HL-60/S4 treated with retinoic acid at 250 ng/mL for 4 days and 3 days (cell line): Measurements from ENCODE around the gene COL16A1.

Source experiments
- in situ Hi-C: fragments of 300-500 bp; cut with MboI; formaldehyde crosslinking; loops from 2 replicates; pipeline ENCODE4 v1.7.0; 2022; ENCODE audit warnings: low sequenced_read_pairs

Gene COL16A1

DNA sequence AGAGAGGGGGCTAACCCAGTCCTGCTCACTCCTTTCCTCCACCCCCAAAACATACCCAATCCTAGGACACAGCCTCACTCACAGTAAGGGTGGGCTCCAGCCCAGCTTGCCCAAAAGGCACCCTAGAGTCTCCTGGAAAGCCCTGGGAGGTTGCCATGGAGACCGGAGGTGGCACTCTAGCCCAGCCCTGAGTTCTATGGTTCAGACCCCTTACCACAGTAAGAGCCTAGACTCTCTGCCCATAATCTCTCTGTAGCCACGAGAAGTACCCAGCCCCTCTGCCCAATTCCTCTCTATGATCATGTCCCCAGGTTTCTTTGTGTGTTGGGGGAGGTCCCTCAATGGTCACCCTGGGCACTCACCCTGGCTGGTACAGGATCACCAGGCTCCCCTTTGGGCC lies 14.4 kb downstream of the COL16A1 start:
- in situ Hi-C loops, result no loop called here

DNA sequence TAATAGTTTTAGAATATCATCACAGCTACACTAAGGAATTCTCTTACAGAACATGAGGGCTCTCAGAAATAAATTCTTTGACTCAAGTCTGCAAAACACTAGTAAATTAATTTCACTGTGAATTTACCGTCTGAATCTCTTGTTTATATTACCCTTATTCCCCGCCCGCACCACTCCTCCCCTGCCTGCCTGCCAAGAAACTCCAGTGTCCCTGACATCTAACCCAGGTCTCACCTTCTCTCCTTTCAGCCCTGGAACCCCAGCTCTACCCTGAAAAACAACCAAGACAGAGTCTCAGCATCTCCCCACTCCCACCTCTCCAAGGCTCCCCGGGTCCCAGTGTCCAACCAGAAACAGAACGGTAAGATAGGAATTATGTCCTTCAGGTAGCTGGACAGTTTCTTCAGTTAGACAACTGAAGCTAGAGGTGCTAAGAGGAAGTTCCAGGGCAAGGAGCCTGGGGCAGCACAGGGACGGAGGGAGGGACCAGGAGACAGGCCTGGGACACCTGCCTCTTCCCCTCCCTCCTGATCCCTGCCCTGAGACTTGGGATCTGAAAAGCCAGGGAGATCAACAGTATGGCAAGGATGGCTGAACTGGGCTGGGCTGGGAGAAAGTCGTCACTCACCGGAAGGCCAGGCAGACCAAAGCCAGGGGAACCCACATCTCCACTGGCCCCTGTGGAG lies 15.4 kb downstream of the COL16A1 start:
- in situ Hi-C loops, result no loop called here

DNA sequence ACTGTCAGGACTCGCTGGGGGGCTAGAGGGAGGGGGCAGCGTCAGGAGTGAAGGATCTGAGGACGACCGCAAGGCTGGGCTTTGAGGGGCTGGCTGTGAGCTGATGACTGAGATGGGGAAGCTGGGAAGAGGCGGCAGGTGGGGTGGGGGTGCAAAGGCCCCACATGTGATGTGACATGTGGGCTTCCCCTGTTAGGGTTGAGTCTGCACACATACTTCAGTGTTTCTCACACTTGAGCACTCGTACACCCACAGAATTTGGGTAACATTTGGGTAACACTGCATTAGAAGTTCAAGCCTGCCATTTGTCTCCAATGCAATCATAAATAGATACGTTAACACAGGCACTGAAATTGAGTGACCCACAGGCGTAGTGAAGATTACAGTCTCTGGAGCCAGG lies 16.2 kb downstream of the COL16A1 start:
- in situ Hi-C loops, result no loop called here

DNA sequence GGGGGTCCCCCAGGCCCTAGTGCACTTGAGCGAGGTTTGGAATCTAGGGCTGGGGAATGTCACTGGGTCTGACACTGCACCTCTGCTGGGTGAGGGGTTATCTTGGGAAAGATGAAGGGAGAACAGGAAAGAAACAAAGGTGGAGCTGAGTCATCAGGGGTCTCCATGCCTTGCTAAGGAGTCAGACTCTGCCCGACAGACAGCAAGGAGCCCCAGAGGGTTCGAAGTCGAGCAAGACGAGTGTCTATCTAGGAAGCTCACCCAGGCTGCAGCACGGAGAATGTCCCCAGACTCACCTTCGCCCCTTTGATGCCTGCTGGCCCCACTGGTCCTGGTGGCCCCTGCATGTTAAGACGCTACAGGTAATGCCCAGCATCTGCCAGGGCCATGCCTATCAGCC lies 18.0 kb downstream of the COL16A1 start:
- in situ Hi-C loops, result no loop called here

DNA sequence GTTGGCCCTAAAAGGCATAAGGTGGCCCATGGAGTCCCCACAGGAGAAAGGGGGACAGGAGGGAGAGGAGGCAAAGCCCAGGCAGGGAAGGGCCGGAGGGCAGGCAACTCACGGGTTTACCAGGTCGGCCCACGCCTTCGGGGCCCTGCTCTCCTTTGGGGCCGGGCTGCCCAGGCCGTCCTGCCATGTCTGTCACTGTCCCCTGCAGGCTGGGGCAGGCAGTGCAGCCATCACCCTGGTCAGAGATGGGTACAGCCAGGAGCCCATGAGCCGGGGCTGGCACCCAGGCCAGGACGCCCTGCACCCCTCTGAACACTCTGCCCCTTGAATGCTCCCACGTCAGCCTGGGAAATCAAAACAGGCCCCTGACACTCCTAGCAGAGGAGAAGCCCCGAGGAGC lies 19.8 kb downstream of the COL16A1 start:
- in situ Hi-C loops, result no loop called here

DNA sequence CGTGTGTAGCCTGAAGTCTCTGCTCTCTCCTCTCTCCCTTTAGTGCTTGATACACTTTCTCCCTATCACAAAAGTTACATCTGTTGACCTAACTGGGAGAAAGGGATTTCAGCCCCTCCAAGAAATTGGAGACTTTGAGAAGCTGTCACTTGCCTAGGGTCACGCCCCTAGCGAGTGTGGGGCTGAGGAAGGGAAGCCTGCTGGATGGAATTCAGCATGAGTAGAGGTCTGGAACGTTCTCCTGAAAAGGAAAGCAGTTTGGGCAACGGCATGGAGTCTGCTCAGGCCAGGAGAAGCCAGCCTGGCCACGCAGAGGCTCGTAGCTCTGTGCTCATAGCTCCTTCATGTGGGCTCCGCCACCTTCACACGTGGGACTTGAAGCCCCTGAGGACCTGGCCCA lies 22.4 kb downstream of the COL16A1 start:
- in situ Hi-C loops, result no loop called here

DNA sequence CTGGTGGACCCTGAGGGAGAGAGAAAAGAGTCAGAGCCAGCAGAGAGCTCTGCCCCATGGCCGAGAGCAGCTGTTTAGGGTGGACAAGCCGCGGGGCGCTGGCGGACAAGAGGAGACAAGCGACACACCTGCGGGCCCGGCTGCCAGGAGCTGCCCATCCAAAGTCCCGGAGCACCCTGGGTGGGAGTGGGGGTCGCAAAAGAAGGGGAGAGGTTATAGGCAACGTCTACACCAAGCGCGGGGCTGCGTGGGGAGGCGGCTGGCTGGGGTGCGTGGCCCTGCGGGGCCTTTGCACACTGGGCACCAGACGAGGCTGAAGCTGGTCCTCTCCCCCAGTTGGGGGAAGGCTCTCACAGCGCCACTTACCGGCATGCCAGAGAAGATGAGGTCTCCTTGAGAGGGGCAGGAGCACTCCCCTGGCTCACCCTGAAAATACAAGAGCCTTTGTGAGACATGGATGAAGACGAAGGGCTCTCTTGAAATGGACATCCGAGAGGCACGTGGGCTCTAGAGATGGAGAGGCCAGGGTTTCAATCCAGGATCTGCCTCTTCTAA lies 24.1 kb downstream of the COL16A1 start:
- in situ Hi-C loops, result no loop called here

DNA sequence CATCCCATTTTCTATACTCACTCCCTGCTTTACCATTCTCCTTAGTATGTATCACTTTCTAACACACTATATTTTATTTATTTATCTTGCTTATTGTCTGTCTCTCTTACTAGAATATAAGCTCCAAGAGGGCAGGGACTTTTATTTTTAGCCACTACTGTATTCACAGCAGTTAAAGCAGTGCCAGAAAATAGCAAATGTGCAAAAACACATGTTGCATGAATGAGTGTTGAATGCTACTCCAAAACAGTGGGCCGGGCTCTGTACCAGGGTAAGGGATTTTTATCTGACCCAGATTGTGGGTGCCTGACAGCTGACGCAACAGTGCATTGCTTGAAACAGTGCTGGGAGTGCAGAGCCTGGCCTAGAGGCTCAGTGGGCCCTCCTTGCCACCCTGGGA lies 24.7 kb downstream of the COL16A1 start:
- in situ Hi-C loops, result no loop called here

DNA sequence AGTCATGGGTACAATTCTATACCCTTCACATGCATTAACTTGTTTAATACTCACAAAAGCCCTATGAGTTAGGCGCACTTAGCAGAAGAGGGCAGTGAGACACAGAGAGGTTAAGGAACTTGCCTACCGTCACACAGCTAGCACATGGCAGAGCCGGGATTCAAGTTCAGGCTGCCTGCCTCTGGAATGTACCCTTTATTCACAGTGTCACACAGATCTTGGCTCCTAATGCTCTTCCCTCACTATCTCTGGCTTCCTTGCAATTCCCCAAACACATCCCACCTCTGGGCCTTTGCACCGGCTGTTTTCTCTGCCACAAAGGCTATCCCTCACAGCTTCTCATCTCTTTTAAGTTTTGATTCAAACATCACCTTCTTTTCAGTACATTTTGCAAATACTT lies 25.1 kb downstream of the COL16A1 start:
- in situ Hi-C loops, result no loop called here

DNA sequence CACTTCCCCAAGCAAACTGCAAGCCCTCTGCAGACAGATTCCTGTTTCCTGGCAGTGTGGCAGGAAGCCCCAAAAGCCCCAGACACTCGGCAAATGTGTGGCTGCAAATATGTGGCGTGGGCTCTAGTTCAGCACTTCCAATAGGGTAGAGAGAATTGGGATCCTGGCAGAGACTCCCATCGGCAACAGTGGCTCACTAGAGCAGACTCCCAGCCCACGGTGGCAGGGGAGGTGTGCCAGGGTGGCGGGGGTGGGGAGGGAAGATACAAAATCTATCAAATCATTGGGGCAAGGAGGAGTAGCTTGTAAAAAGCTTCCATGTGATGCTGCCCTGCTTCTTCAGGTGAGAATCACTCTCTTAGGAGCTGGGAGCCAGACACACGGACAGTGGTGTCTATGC lies 25.9 kb downstream of the COL16A1 start:
- in situ Hi-C loops, result no loop called here

DNA sequence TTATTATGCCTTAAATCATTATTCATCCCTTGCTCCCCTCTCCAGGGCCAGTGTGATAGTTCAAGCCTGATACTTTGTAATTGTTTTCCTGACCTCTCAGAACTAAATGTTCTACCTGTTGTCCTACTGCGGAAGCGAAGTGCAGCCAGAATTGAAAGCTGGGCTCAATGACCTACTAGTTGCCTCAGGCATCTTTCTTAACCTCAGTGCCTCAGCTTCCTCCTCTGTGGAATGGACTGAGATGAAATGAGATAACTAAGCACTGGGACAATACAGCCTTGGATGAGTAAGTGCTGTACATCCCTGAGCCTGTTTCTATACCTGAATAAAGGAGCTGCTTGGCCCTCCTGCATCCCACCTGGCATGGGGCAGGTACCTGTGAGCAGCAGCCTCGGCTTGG lies 26.4 kb downstream of the COL16A1 start:
- in situ Hi-C loops, result no loop called here

DNA sequence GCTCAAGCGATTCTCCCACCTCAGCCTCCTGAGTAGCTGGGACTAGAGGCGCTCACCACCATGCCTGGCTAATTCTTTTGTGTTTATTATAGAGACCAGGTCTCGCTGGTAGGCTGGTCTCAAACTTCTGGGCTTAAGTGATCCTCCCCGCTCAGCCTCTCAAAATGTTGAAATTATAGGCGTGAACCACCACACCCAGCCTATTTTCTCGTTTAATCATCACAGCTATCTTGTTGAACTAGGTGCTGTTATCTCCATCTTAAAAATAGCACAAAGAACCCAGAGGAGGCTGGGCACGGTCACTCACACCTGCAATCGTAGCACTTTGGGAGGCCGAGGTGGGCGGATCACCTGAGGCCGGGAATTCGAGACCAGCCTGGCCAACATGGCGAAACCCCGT lies 28.1 kb downstream of the COL16A1 start:
- in situ Hi-C loops, result no loop called here

DNA sequence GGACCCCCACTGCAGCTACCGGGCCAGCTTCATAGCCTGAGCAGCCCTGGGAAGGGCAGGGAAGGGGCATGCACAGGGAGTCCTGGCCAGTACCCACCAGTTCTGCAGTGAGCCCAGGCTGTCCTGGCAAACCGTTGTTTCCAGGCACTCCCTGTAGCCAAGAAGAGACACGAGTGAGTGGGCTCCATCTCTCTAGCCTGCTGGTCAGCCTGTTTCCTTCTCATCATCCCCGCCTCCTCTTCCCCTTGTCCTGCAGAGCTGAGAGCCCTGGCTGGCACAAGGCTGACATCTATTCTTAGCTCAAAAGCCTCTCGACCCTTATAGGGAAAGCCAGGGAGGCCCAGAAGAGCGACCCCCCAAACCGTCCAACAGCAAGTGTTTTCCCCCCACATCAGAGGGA lies 28.7 kb downstream of the COL16A1 start:
- in situ Hi-C loops, result no loop called here

DNA sequence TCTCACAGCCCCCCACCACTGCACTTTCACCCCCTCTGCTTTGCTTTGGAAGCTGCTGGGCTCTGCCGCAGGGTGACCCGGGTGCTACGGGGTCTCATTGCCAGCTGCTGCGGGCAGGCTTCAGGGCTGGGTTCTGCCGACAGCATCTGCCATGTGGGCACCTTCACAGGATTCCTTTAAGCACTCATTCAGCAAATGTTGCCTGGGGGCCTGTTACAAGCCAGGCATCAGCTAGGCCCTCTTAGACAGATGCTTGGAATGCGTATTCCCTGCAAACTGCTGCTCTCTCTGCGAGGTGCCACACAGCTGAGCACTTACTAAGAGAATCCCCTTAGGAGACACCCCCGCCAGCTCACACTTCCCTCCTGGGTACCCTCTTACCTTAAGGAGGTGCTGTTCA lies 29.2 kb downstream of the COL16A1 start:
- in situ Hi-C loops, result loop anchor here (25.0 kb wide), 1 partner anchor 288 kb away; no protein-coding TSS in a partner anchor

DNA sequence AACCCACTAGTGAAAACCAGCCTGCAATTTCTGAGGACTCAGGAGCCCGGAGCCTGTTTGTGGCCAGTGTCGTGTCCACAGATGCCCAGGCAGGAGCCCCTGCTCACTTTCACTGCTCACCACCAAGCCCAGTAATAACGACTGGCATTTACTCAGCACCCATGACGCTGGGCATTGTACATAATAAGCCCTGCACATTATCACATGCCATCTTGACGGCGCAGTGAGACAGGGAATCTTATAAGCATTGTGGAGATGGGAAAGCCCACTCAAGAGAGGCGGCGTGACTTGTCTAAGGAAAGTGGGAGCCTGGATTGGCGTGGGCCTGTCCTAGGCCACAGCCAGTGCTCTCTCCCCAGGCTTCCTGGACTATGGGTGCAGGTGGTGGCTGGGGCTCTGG lies 30.4 kb downstream of the COL16A1 start:
- in situ Hi-C loops, result loop anchor here (25.0 kb wide), 1 partner anchor 289 kb away; no protein-coding TSS in a partner anchor

DNA sequence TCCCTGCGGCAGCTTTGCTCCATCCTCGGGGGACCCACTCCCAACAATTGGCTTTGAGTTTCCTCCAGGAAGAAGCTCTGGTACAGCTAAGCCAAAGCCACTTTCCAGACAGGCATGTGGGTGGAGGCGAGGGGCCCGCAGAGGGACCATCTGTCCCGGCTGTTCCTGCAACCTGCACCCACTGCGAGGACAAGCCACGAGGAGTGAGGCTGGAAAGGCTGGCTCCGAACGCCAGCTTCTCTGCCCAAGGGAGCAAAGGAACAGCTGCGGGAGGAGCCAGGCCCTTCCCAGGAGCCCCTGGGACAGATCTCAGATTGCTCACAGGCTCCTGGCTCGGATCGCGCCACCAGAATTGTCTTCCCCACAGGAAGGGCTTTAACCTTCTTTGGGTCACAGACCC lies 30.8 kb downstream of the COL16A1 start:
- in situ Hi-C loops, result loop anchor here (25.0 kb wide), 1 partner anchor 289 kb away; no protein-coding TSS in a partner anchor

DNA sequence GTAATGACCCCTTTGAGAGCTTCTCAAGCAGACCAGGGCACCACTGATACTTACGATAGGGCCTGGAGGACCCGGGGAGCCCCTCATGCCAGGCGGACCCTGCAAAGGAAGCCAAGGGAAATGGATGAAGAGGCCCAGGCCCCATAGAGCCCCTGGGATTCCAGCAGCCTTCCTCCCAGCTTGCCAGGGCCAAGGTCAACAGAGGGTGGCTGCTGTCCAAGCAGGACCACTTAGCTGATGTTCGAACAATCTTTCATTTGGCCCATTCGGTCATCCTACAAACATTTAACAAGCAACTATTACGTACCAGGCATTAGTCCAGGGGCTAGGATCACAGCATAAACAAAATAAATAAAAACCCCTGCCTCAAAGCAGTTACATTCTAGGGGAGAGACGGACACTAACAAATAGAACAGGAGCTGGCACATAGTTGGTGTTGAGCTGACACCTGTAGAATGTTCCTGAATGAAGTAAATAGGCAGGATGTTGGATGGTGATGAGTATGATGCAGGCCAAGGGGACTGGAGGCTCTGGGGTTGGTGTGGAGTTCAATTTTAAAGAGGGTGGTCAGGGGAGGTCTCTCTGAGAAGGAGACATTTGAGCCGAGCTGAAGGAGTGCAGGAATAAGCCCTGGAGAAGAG lies 32.1 kb downstream of the COL16A1 start:
- in situ Hi-C loops, result loop anchor here (25.0 kb wide), 1 partner anchor 291 kb away; no protein-coding TSS in a partner anchor

DNA sequence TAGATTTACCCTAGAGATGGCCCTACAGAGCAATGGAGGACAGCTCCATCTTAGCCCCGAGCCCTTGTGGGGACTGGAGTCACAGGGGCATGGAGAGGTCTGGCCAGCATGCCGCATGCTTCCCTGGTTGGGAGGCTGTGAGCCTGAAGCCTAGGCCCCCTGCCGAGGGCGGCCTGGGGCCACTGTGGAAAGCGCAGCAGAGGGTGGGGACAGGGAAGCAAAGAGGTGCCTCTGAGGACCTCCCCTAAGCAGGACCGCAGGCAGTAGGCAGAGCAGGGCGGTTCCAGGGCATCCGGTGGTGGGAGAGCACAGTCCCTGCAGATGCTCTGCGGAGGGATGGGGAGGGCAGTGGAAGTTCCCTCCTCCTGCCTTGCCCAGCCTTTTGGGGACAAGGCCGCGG lies 32.7 kb downstream of the COL16A1 start:
- in situ Hi-C loops, result loop anchor here (25.0 kb wide), 1 partner anchor 291 kb away; no protein-coding TSS in a partner anchor

DNA sequence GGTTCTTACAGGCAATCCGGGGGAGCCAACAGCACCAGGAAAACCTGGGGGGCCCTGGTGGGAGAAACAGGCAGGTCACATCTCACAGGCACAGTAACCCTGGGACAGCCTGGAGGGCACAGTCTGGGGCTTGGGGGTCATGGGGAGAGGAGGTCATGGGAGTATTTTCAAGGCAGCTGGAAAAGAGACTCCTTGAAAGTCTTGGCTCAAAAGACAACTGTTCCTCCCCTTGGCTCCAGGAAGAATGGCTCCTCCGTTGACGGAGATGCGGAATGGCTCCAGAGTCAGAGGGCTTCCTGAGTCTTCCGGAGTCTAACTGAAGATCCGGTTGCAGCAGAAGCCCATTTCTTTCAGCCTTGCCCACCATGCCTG lies 33.2 kb downstream of the COL16A1 start:
- in situ Hi-C loops, result loop anchor here (25.0 kb wide), 1 partner anchor 292 kb away; no protein-coding TSS in a partner anchor

DNA sequence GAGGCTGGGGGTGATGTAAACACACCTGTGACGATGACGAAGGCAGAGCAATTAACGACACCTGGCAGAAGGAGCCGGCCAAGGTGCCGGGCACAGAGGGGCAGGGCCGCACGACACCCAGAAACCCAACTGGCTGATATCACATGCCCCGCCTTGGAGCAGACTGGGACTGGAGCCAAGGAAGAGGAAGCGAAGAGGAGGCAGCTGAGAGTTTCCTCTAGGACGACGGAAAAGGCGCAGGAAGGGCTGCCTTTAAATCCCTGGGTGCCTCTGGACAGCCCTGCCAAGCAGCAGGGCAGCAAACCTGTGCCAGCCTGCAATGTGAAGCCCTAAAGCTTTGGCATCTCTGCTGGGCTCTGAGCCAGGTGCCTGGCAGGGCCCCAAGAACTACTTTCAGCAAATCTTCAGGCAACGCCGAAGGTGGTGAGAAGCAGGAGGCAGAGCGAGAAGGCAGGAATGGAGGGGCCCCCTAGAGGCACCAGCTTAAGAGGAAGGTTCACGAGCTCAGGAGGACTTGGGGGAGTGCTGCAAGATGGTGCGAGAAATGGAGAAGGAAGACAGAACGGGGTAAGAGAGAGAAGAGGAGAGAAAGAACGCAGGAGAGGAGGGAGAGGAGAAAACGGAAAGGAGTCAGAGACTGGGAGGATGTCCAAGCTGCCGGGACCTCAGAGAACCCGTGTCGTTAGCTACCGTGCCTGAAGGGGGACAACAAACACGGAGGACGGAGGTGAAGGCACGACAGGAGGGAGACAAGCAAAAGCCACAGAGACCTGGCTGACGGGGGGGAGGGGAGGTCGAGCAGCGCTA lies 33.8 kb downstream of the COL16A1 start:
- in situ Hi-C loops, result loop anchor here (25.0 kb wide), 1 partner anchor 292 kb away; no protein-coding TSS in a partner anchor

DNA sequence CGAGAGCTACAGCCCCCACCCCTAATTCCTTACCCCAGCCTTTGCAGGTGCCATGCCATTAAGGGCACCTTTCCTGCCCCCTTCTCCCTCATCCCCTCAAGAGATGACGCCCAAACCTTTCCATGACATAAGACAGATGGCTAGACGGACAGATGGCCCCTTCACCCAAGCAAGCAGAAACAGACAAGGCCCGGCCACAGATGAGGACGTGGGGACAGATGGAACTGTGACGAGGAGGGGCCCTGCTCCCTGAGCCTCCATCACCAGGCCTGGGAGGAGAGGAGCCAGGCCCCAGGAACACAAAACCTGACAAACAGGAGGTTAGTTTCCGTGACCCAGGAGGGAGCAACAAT lies 34.4 kb downstream of the COL16A1 start:
- in situ Hi-C loops, result loop anchor here (25.0 kb wide), 1 partner anchor 293 kb away; no protein-coding TSS in a partner anchor
